B cell (primary cell): ENCODE measurements around the gene CXorf51A. TPM values are rescaled to one million over a fixed set of nuclear protein-coding genes. Genes with fewer than 3 reads are reported as not detected.
"Not testable (repeated sequence)": the region's sequence is repeated elsewhere in the genome, so short reads cannot be mapped to it uniquely, and the experiment has no call there.

Experiments
- ATAC-seq: fragments of 200-7000 bp; cut with Tn5 transposase; one replicate; pipeline ENCODE4 v1.10.0; 2021; ENCODE audit warnings: low read depth, mild to moderate bottlenecking, moderate number of reproducible peaks, moderate library complexity
- CTCF ChIA-PET: fragments of 350-600 bp; sonication (Branson Sonifier 250); formaldehyde crosslinking; loops from one replicate; lab custom pipeline; 2021; ENCODE audit warnings: antibody characterized with exemption, inconsistent platforms; lab: Charles Lee
- POLR2A ChIA-PET: fragments of 350-600 bp; sonication (Branson Sonifier 250); formaldehyde crosslinking; loops from one replicate; lab custom pipeline; 2021; ENCODE audit warnings: antibody characterized with exemption; lab: Charles Lee
- DNase-seq: peaks from one replicate; pipeline ENCODE4 v3.0.0; 2013
- H2AFZ ChIP-seq: 2 replicates; pipeline ENCODE4 v1.6.1; 2012; ENCODE audit warnings: mild to moderate bottlenecking, low read depth, low read length; ENCODE audit not compliant: insufficient read depth, poor library complexity, severe bottlenecking
- H3K27ac ChIP-seq, 2 donors: 1 replicate in 1 of 2; 2 replicates in 1 of 2; pipeline ENCODE4 v1.5.1; 2012 to 2013; ENCODE audit warnings: low read length in 2 of 2, mild to moderate bottlenecking in 2 of 2, moderate library complexity in 1 of 2
- H3K27me3 ChIP-seq, 4 experiments: fragments of 200-600 bp in 1 of 4; sonication (generic) in 1 of 4; replicated peaks in 1 of 4; 1 replicate in 2 of 4; 2 replicates in 2 of 4; pipeline versions ENCODE4 v1.6.1 to v1.7.0; 2013 to 2016; ENCODE audit warnings: low read length in 3 of 4, mild to moderate bottlenecking in 2 of 4, mixed read lengths in 1 of 4, moderate library complexity in 1 of 4; ENCODE audit not compliant: insufficient read depth in 4 of 4, control insufficient read depth in 3 of 4; ENCODE audit errors: control extremely low read depth in 1 of 4
- H3K36me3 ChIP-seq, 2 experiments: replicated peaks in 1 of 2; 1 replicate in 1 of 2; 2 replicates in 1 of 2; pipeline versions ENCODE4 v1.6.1 to v1.7.1; 2013; ENCODE audit warnings: low read length in 1 of 2; ENCODE audit not compliant: insufficient read depth in 2 of 2, control insufficient read depth in 1 of 2; ENCODE audit errors: control extremely low read depth in 1 of 2, extremely low read depth in 1 of 2
- H3K4me1 ChIP-seq, 2 donors: fragments of 200-600 bp in 1 of 2; sonication (generic) in 1 of 2; 1 replicate in 1 of 2; 2 replicates in 1 of 2; pipeline versions ENCODE4 v1.5.1 to v1.6.1; 2013 to 2017; ENCODE audit warnings: low read length in 2 of 2; ENCODE audit not compliant: control insufficient read depth in 2 of 2, insufficient read depth in 2 of 2
- H3K4me2 ChIP-seq: replicated peaks from 2 replicates; pipeline ENCODE3; 2012; ENCODE audit warnings: mild to moderate bottlenecking, low read depth, low read length; ENCODE audit not compliant: poor library complexity, severe bottlenecking
- H3K4me3 ChIP-seq, 5 experiments: fragments of 200-600 bp in 1 of 5; sonication (generic) in 1 of 5; 1 replicate in 3 of 5; 2 replicates in 2 of 5; pipeline versions ENCODE4 v1.5.1 to v1.7.0; 2011 to 2016; ENCODE audit warnings: low read length in 4 of 5, mild to moderate bottlenecking in 4 of 5, low read depth in 2 of 5, control low read depth in 1 of 5, moderate library complexity in 1 of 5; ENCODE audit not compliant: insufficient read depth in 1 of 5; ENCODE audit errors: control extremely low read depth in 1 of 5, extremely low read depth in 1 of 5
- H3K79me2 ChIP-seq: fragments of 200-600 bp; sonication (generic); one replicate; pipeline ENCODE4 v1.6.0; 2016; ENCODE audit warnings: low read length; ENCODE audit not compliant: control insufficient read depth, insufficient read depth
- H3K9ac ChIP-seq: fragments of 200-600 bp; sonication (generic); 2 replicates; pipeline ENCODE4 v1.6.1; 2017; ENCODE audit warnings: mild to moderate bottlenecking, low read length, moderate library complexity
- H3K9me3 ChIP-seq, 3 donors: one replicate each; pipeline versions ENCODE4 v1.6.1 to v1.7.1; 2013; ENCODE audit warnings: low read length in 2 of 3; ENCODE audit not compliant: control insufficient read depth in 2 of 3, insufficient read depth in 1 of 3; ENCODE audit errors: control extremely low read depth in 1 of 3
- H4K20me1 ChIP-seq: 2 replicates; pipeline ENCODE4 v1.6.0; 2012; ENCODE audit warnings: mild to moderate bottlenecking, low read length; ENCODE audit not compliant: insufficient read depth, control insufficient read depth, poor library complexity, severe bottlenecking
- H3K27ac Mint-ChIP-seq: one replicate; pipeline ENCODE4 v1.8.0; 2021; ENCODE audit warnings: mixed read lengths
- H3K27me3 Mint-ChIP-seq: one replicate; pipeline ENCODE4 v1.8.0; 2021; ENCODE audit warnings: mixed read lengths
- H3K4me1 Mint-ChIP-seq: one replicate; pipeline ENCODE4 v1.8.0; 2021; ENCODE audit warnings: mixed read lengths
- H3K4me3 Mint-ChIP-seq: one replicate; pipeline ENCODE4 v1.8.0; 2021; ENCODE audit warnings: mixed read lengths
- H3K9me3 Mint-ChIP-seq: one replicate; pipeline ENCODE4 v1.8.0; 2022; ENCODE audit warnings: mixed read lengths; ENCODE audit not compliant: insufficient read depth
- CTCF ChIP-seq: fragments of 200-600 bp; IDR thresholded peaks from one replicate; pipeline ENCODE4 v1.8.0; 2022; ENCODE audit warnings: antibody characterized with exemption, mild to moderate bottlenecking
- EZH2 ChIP-seq: IDR thresholded peaks from 2 replicates; pipeline ENCODE4 v1.6.1; 2012; ENCODE audit warnings: borderline replicate concordance, low read depth, mild to moderate bottlenecking, moderate library complexity, low read length; ENCODE audit not compliant: insufficient read depth, poor library complexity, severe bottlenecking
- WGBS: methylation state at CpG from one replicate; pipeline ENCODE4 v1.1.5; 2013; ENCODE audit warnings: missing lambda C conversion rate; ENCODE audit not compliant: insufficient coverage; 5-methylcytosine and 5-hydroxymethylcytosine counted together
- intact Hi-C: fragments of 100-400 bp; cut with micrococcal nuclease; formaldehyde crosslinking; loops from one replicate; pipeline ENCODE4 v1.10.0; 2022
- polyA plus RNA-seq: library from polyadenylated mRNA; depleted of rRNA; stranded (reverse); fragments of >200 nt; gene quantifications from 2 replicates; pipeline ENCODE4 v1.2.3, GENCODE V29; 2012
- total RNA-seq, 2 donors: library from RNA; stranded (reverse); fragments of 120-200 nt in 1 of 2; gene quantifications; 1 replicate in 1 of 2; 2 replicates in 1 of 2; pipeline versions ENCODE4 v1.2.3 to v1.2.4, GENCODE V29; 2013 to 2022

Gene CXorf51A
- total and polyA plus RNA-seq, 2 donors (not counting 1 experiment from before 2014, with no cell fraction given) = not detected

GRCh38 chrX:146854281-146854680 is 39.7 kb upstream of the CXorf51A start:
- no peak overlapping the region for H3K4me3 Mint-ChIP-seq

GRCh38 chrX:146831994-146832393 is 17.4 kb upstream of the CXorf51A start:
- H3K27ac Mint-ChIP-seq = no peak overlapping the region
- intact Hi-C loops = no loop called here
- Histone ChIP-seq H3K36me3 (no peaks in the 10 kb centered on the region), H3K4me2 (no peak overlapping the region), H3K27ac (no peak overlapping the region), H3K4me3 (no peak overlapping the region), H3K79me2 (no peaks in the 10 kb centered on the region), H3K27me3 (no peaks in the 10 kb centered on the region), H3K4me1 (no peaks in the 10 kb centered on the region), H3K9ac (no peak overlapping the region), H4K20me1 (no peaks in the 10 kb centered on the region), H3K9me3 (peaks cover 0 to 8% (median 0%) of the 10 kb centered on the region in 3 donors), H2AFZ (no peak overlapping the region)
- ChIA-PET CTCF (no interaction called here), POLR2A (no interaction called here)
- H3K27me3 Mint-ChIP-seq = no peaks in the 10 kb centered on the region
- TF ChIP-seq EZH2 (no peak), CTCF (no peak)
- WGBS = 100% methylated on average over 2 of the region's 4 CpGs
- H3K9me3 Mint-ChIP-seq = no peaks in the 10 kb centered on the region
- DNase-seq (no peak), ATAC-seq (no peak)
- H3K4me3 Mint-ChIP-seq = no peak overlapping the region
- H3K4me1 Mint-ChIP-seq = no peaks in the 10 kb centered on the region

More at GRCh38 chrX:146854281-146854680, 39.7 kb upstream of the CXorf51A start:
- ChIA-PET CTCF (interaction anchor here (0.5 kb wide), 1 partner anchor 153 kb away, joined by 3 read pairs; no protein-coding TSS in a partner anchor), POLR2A (no interaction called here)
- DNase-seq (no peak), ATAC-seq (no peak)
- WGBS = 100% methylated on average over 1 of the region's 2 CpGs
- Histone ChIP-seq H3K27ac (no peak overlapping the region), H3K27me3 (no peaks in the 10 kb centered on the region), H3K4me1 (no peaks in the 10 kb centered on the region), H3K36me3 (no peaks in the 10 kb centered on the region), H4K20me1 (no peaks in the 10 kb centered on the region), H3K4me2 (no peak overlapping the region), H3K9me3 (no peaks in the 10 kb centered on the region), H3K79me2 (no peaks in the 10 kb centered on the region), H3K4me3 (no peak overlapping the region), H2AFZ (no peak overlapping the region), H3K9ac (no peak overlapping the region)
- no peaks in the 10 kb centered on the region for H3K27me3 Mint-ChIP-seq
- no peak for TF ChIP-seq CTCF
- no peak for TF ChIP-seq EZH2
- H3K9me3 Mint-ChIP-seq = no peaks in the 10 kb centered on the region
- H3K4me1 Mint-ChIP-seq = no peaks in the 10 kb centered on the region
- intact Hi-C loops = no loop called here
- H3K27ac Mint-ChIP-seq = no peak overlapping the region

- H3K27ac Mint-ChIP-seq, POLR2A ChIA-PET, H3K9me3 Mint-ChIP-seq, H3K4me1 Mint-ChIP-seq, H3K79me2 ChIP-seq, H3K27me3 ChIP-seq, H3K9me3 ChIP-seq, H3K4me1 ChIP-seq, H3K27me3 Mint-ChIP-seq, H3K4me3 Mint-ChIP-seq, H3K4me3 ChIP-seq, ATAC-seq, H3K27ac ChIP-seq, H2AFZ ChIP-seq, DNase-seq, H3K9ac ChIP-seq, intact Hi-C loops, H3K4me2 ChIP-seq, CTCF ChIA-PET, H4K20me1 ChIP-seq, H3K36me3 ChIP-seq: not testable (repeated sequence)
- no CpG with 5 or more reads among the region's 3 CpGs for WGBS
These were observed 5.1 kb downstream of the CXorf51A start, which contains the start of gene CXorf51B for GRCh38 chrX:146809471-146809870. TSS of gene CXorf51B (plus strand) at chrX:146809771. CDS start at chrX:146809792, 21 bp downstream.
